ENCODE data around the gene ACBD3.

ACBD3 gene

DNA sequence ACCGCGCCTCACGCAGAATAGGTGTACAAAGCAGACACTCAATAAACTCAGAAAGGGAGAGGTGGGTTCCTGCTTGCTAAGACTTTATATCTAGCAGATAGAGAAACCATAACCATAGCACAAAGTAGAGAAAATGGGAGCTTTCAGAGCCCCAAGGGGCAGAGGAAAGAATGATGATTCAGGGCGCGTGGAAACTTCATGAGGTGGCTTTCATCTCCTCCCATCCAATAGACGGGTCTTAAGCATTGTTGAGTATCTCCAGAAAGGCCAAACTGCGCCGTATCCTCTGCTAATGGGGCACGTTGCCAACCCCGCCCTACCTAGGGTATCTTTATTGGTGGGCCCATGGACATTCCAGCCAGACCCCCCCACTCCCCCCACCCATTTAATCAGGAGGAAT, 36.1 kb upstream of the ACBD3 start:
- Histone ChIP-seq H3F3A (ENCODE audit: insufficient read depth, low read length) (peaks cover 19% of the 10 kb centered on the region), H3K4me1 (ENCODE audit: low read length) (peaks cover 13% of the 10 kb centered on the region), H3K9ac (ENCODE audit: low read length) (no peak overlapping the region), H3K4me2 (ENCODE audit: low read depth, low read length) (no peak overlapping the region), H3K9me2 (replicated peaks; ENCODE audit: insufficient read depth, low read length) (no peaks in the 10 kb centered on the region), H3K4me3 (ENCODE audit: low read length) (no peak overlapping the region), H2AFZ (ENCODE audit: low read length) (no peak overlapping the region), H3K9me3 (replicated peaks; ENCODE audit: insufficient read depth, low read length) (no peaks in the 10 kb centered on the region), H3K27ac (ENCODE audit: low read length) (no peak overlapping the region), H3K79me2 (ENCODE audit: low read length) (no peaks in the 10 kb centered on the region), H3K36me3 (replicated peaks; ENCODE audit: insufficient read depth, low read length) (no peaks in the 10 kb centered on the region), H3K27me3 (replicated peaks; ENCODE audit: insufficient read depth, low read length) (no peaks in the 10 kb centered on the region), H4K20me1 (ENCODE audit: insufficient read depth, low read length) (no peaks in the 10 kb centered on the region)
- TF ChIP-seq EZH2 (optimal IDR thresholded peaks at IDR 0.05; ENCODE audit: low read depth, low read length) (no peak), EZH2phosphoT487 (IDR thresholded peaks at IDR 0.05; ENCODE audit: low read length) (no peak)
- TF ChIP-seq, protein P1, sequence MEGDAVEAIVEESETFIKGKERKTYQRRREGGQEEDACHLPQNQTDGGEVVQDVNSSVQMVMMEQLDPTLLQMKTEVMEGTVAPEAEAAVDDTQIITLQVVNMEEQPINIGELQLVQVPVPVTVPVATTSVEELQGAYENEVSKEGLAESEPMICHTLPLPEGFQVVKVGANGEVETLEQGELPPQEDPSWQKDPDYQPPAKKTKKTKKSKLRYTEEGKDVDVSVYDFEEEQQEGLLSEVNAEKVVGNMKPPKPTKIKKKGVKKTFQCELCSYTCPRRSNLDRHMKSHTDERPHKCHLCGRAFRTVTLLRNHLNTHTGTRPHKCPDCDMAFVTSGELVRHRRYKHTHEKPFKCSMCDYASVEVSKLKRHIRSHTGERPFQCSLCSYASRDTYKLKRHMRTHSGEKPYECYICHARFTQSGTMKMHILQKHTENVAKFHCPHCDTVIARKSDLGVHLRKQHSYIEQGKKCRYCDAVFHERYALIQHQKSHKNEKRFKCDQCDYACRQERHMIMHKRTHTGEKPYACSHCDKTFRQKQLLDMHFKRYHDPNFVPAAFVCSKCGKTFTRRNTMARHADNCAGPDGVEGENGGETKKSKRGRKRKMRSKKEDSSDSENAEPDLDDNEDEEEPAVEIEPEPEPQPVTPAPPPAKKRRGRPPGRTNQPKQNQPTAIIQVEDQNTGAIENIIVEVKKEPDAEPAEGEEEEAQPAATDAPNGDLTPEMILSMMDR (IDR thresholded peaks at IDR 0.05; ENCODE audit: low read length), result no peak
- DNase-seq, result no peak

DNA sequence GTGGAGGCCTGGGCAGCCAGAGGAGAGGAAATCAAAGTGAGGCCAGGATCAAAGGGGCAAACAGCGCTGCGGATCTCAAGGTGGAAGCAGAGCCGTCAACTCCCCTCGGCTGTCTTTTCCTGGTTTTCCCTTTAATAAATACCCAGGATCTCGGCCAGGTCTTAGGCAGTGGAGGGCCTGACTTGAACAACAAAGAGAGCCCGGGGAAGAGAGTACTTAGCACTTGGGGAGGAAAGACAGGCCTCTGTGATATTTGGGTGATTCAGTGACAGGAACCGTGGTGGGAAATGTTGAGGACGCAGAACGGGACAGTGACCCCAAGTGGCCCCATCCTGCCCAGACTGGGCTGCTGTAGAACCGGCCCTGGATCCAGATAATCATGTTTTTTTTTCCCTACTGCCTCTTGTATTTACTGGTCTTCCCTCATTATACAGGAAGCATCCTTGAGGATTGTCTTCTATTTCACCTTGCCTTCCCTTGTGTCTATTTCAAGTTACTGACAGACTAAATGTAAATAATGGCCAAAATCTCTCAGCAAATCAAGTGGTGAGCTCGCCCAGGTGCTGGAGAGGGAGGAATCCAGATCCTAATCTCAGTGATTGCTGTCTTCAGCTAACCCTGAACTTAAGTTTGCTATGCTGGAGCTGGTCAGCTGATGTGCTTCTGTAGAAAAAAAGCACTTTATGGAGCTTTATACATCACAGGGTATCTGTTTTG, 34.1 kb upstream of the ACBD3 start:
- no peaks in the 10 kb centered on the region for H3K36me3 ChIP-seq (replicated peaks; ENCODE audit: insufficient read depth, low read length)
- no peaks in the 10 kb centered on the region for H3K79me2 ChIP-seq (ENCODE audit: low read length)
- H2AFZ ChIP-seq (ENCODE audit: low read length), result no peak overlapping the region

DNA sequence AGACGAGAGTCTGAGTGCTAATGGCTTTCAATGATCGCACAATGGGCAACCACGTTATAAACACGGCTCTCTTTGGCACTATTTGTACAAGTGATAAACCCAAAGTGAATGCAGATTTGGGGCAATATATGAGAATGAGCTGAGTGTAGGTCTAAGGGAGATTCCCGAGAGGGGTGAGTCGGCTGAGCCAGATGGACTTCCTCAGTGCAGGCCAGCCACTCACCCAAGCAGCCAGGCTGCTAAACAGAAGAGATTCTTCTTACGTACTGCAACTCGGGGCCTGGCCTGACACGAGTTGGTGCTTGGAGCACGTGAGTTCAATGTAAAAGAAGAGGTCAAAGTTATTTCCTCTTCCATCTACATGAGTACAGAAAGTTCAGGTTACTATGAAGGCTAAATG, 30.7 kb upstream of the ACBD3 start:
- no peaks in the 10 kb centered on the region for H3K27me3 ChIP-seq (replicated peaks; ENCODE audit: insufficient read depth, low read length)
- no peaks in the 10 kb centered on the region for H4K20me1 ChIP-seq (ENCODE audit: insufficient read depth, low read length)
- H3K4me2 ChIP-seq (ENCODE audit: low read depth, low read length), result no peak overlapping the region
- no peaks in the 10 kb centered on the region for H3K79me2 ChIP-seq (ENCODE audit: low read length)
- no peak for TF ChIP-seq EZH2phosphoT487 (IDR thresholded peaks at IDR 0.05; ENCODE audit: low read length)
- no peak for TF ChIP-seq EZH2 (optimal IDR thresholded peaks at IDR 0.05; ENCODE audit: low read depth, low read length)
- TF ChIP-seq, protein P1 (IDR thresholded peaks at IDR 0.05; ENCODE audit: low read length), result no peak
- no peak overlapping the region for H3K27ac ChIP-seq (ENCODE audit: low read length)
- no peaks in the 10 kb centered on the region for H3K4me1 ChIP-seq (ENCODE audit: low read length)
- no peaks in the 10 kb centered on the region for H3K9me3 ChIP-seq (replicated peaks; ENCODE audit: insufficient read depth, low read length)
- no peak overlapping the region for H2AFZ ChIP-seq (ENCODE audit: low read length)
- H3K36me3 ChIP-seq (replicated peaks; ENCODE audit: insufficient read depth, low read length), result no peaks in the 10 kb centered on the region
- no peak overlapping the region for H3K4me3 ChIP-seq (ENCODE audit: low read length)
- H3K9me2 ChIP-seq (replicated peaks; ENCODE audit: insufficient read depth, low read length), result no peaks in the 10 kb centered on the region
- no peak for DNase-seq
- no peak overlapping the region for H3K9ac ChIP-seq (ENCODE audit: low read length)
- no peaks in the 10 kb centered on the region for H3F3A ChIP-seq (ENCODE audit: insufficient read depth, low read length)

More for the DNA sequence above, 34.1 kb upstream of the ACBD3 start:
- no peak for DNase-seq
- Histone ChIP-seq H3K4me3 (ENCODE audit: low read length) (no peak overlapping the region), H3K27ac (ENCODE audit: low read length) (no peak overlapping the region), H3K4me1 (ENCODE audit: low read length) (no peaks in the 10 kb centered on the region), H3K9me3 (replicated peaks; ENCODE audit: insufficient read depth, low read length) (no peaks in the 10 kb centered on the region), H3K9ac (ENCODE audit: low read length) (no peak overlapping the region), H3K27me3 (replicated peaks; ENCODE audit: insufficient read depth, low read length) (no peaks in the 10 kb centered on the region), H4K20me1 (ENCODE audit: insufficient read depth, low read length) (no peaks in the 10 kb centered on the region), H3K9me2 (replicated peaks; ENCODE audit: insufficient read depth, low read length) (no peaks in the 10 kb centered on the region), H3K4me2 (ENCODE audit: low read depth, low read length) (no peak overlapping the region), H3F3A (ENCODE audit: insufficient read depth, low read length) (no peaks in the 10 kb centered on the region)
- no peak for TF ChIP-seq EZH2phosphoT487 (IDR thresholded peaks at IDR 0.05; ENCODE audit: low read length)
- TF ChIP-seq, protein P1 (IDR thresholded peaks at IDR 0.05; ENCODE audit: low read length), result no peak
- TF ChIP-seq EZH2 (optimal IDR thresholded peaks at IDR 0.05; ENCODE audit: low read depth, low read length), result no peak
